NB4 (cell line): ENCODE measurements around the gene ARHGAP23.

ENCODE experiments used
- DNase-seq: peaks from one replicate; pipeline ENCODE4 v3.0.0; 2010; ENCODE audit warnings: low read depth
- H3K4me3 ChIP-seq: one replicate; pipeline ENCODE4 v1.5.1; 2011; ENCODE audit warnings: mild to moderate bottlenecking, low read depth, low read length, moderate library complexity
- CTCF ChIP-seq: IDR thresholded peaks from one replicate; pipeline ENCODE4 v1.5.1; 2012; ENCODE audit warnings: low read depth, low read length
- MYC ChIP-seq: IDR thresholded peaks from 2 replicates; pipeline ENCODE4 v1.6.1; 2011; ENCODE audit warnings: low read depth, low read length
- POLR2A ChIP-seq: IDR thresholded peaks from 2 replicates; pipeline ENCODE4 v1.6.1; 2011; ENCODE audit warnings: mild to moderate bottlenecking; ENCODE audit not compliant: insufficient read length; ENCODE audit errors: extremely low read depth
- TF ChIP-seq, protein P1 (sequence below): IDR thresholded peaks from 2 replicates; pipeline ENCODE4 v1.6.1; 2011; ENCODE audit warnings: low read depth, low read length

The ARHGAP23 gene

GRCh38 chr17:38429476-38430100, 1.3 kb downstream of the ARHGAP23 start:
- peak overlapping the region; percentile 67 for H3K4me3 ChIP-seq
- TF ChIP-seq CTCF (no peak), POLR2A (no peak)
- TF ChIP-seq, protein P1, sequence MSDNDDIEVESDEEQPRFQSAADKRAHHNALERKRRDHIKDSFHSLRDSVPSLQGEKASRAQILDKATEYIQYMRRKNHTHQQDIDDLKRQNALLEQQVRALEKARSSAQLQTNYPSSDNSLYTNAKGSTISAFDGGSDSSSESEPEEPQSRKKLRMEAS: peak; percentile 75
- no peak for DNase-seq

GRCh38 chr17:38430316-38430715, 2.1 kb downstream of the ARHGAP23 start:
- no peak for TF ChIP-seq POLR2A
- TF ChIP-seq MYC: no peak
- TF ChIP-seq, protein P1: no peak
- TF ChIP-seq CTCF: no peak
- peak; percentile 42 for DNase-seq

GRCh38 chr17:38430822-38431221, 2.6 kb downstream of the ARHGAP23 start:
- no peak for TF ChIP-seq MYC
- TF ChIP-seq POLR2A: no peak
- TF ChIP-seq, protein P1: no peak
- TF ChIP-seq CTCF: no peak
- DNase-seq: no peak
- no peak overlapping the region for H3K4me3 ChIP-seq

More at GRCh38 chr17:38430316-38430715, 2.1 kb downstream of the ARHGAP23 start:
- H3K4me3 ChIP-seq: no peak overlapping the region

DNA sequence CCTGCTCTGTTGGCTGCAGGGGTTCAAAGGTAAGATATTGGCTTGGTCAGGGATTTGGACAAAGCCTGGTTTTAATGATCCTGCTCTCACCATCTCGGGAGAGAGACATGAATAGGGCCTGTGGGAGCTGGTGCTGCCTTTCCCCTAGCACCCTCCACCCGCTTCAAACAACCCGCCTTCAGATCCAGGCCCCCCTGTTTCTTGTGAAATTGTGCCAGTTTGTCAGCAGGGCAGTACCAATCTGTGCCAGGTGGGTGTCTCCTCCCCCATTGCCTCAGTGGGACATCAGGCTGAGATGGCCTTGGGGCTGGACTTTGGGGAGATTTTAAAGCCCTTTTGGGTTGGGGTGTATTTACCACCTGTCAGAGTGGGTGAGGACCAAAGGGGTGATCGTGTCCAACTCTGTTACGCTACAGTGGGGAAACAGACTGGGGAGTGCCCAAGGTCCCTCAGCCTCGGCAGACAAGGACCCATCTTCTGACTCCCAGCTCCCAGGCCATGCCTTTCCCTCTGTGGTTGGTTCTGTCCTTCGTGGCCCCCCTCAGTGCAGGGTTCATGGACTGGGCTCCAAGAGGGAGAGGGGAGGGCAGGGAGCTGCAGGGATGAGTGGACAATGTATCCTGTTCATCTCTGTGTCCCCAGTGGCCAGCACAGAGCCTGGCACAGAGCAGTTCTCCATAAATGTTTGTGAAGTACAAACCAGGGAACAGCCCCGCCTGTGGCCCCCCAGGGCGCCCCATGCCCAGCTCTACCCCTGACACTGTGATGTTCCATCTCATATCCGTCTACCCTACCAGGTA, 3.3 kb downstream of the ARHGAP23 start:
- TF ChIP-seq CTCF (no peak), POLR2A (no peak), MYC (no peak)
- TF ChIP-seq, protein P1: no peak
- H3K4me3 ChIP-seq: no peak overlapping the region
- no peak for DNase-seq

DNA sequence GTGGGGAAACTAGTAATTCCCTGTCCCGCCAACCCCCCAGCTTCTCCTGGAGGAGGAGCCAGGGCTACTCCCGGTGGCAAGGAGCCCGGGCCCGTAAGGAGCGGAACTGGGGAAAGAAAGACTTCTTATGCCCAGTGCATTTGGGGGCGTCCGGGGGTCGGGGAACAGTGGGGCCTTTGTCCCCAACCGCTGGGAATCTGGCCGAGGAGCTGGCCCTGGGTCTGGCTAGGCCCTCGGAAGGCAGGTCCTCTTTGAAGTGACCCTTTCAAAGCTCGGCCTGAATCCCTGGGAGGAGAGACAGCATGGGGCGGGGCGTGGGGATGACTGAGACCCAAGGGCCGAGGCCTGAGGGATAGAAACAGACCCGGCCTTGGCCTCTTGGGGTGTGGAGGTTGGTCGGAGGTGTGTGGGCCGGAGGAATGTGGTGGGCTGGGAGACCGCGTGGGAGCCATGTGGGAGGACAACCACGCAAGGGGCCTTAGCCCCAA, 6.0 kb downstream of the ARHGAP23 start:
- H3K4me3 ChIP-seq: no peak overlapping the region
- no peak for TF ChIP-seq POLR2A
- TF ChIP-seq, protein P1: no peak
- no peak for TF ChIP-seq MYC
- TF ChIP-seq CTCF: no peak
- DNase-seq: no peak
